ENCODE results near the gene RNASE11. TPM values are rescaled to one million over a fixed set of nuclear protein-coding genes. Genes with fewer than 3 reads are reported as not detected.

The RNASE11 gene
- total and polyA plus RNA-seq, 2 donors (not counting 3 experiments of a cell fraction or from before 2014, with no cell fraction given) = not detected

- DNase-seq (ENCODE audit: low read depth, low spot score) (peak; percentile 61), FAIRE-seq (peak; percentile 85)
- peaks cover 17 to 34% of the 10 kb centered on the region in 2 experiments for H3K27me3 ChIP-seq (ENCODE audit: control insufficient read depth in 2 of 2, insufficient read depth in 2 of 2, low read length in 2 of 2)
- H3K4me2 ChIP-seq (ENCODE audit: insufficient read depth, low read length) = peak overlapping the region; percentile 68
- no peaks in the 10 kb centered on the region for H3K79me2 ChIP-seq (ENCODE audit: control insufficient read depth, insufficient read depth, low read length)
- H2AFZ ChIP-seq (ENCODE audit: low read depth, low read length) = no peak overlapping the region
- TF ChIP-seq FOS (IDR thresholded peaks at IDR 0.05; ENCODE audit: borderline replicate concordance, insufficient read depth, low read length) (no peak), POLR2A (IDR thresholded peaks at IDR 0.05; ENCODE audit: low read depth, low read length) (no peak), EZH2 (IDR thresholded peaks at IDR 0.05; ENCODE audit: borderline replicate concordance, low read depth, low read length, severe bottlenecking) (peak; percentile 38), POLR2AphosphoS5 (IDR thresholded peaks at IDR 0.05; ENCODE audit: insufficient read depth, low read depth, low read length) (no peak), JUN (IDR thresholded peaks at IDR 0.05; ENCODE audit: borderline replicate concordance, insufficient read depth, insufficient read length, low read depth) (no peak), MAX (IDR thresholded peaks at IDR 0.05; ENCODE audit: insufficient read depth, insufficient read length) (no peak), GATA2 (IDR thresholded peaks at IDR 0.05; ENCODE audit: insufficient read depth, insufficient read length, low read depth, low read length) (peak; percentile 8), MYC (IDR thresholded peaks at IDR 0.05; ENCODE audit: low read depth, low read length) (no peak)
- TF ChIP-seq, protein P1, sequence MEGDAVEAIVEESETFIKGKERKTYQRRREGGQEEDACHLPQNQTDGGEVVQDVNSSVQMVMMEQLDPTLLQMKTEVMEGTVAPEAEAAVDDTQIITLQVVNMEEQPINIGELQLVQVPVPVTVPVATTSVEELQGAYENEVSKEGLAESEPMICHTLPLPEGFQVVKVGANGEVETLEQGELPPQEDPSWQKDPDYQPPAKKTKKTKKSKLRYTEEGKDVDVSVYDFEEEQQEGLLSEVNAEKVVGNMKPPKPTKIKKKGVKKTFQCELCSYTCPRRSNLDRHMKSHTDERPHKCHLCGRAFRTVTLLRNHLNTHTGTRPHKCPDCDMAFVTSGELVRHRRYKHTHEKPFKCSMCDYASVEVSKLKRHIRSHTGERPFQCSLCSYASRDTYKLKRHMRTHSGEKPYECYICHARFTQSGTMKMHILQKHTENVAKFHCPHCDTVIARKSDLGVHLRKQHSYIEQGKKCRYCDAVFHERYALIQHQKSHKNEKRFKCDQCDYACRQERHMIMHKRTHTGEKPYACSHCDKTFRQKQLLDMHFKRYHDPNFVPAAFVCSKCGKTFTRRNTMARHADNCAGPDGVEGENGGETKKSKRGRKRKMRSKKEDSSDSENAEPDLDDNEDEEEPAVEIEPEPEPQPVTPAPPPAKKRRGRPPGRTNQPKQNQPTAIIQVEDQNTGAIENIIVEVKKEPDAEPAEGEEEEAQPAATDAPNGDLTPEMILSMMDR (IDR thresholded peaks at IDR 0.05; ENCODE audit: extremely low read depth in 1 of 2, insufficient read depth in 1 of 2, low read depth in 1 of 2, low read length in 2 of 2) = no peak
- H3K4me3 ChIP-seq (replicated peaks in 1 of 3; ENCODE audit: insufficient read depth in 1 of 3, low read depth in 1 of 3, low read length in 3 of 3) = peak overlapping the region in 2 of 3 experiments; percentile 17 to 49
- no peaks in the 10 kb centered on the region for H3K9me1 ChIP-seq (replicated peaks; ENCODE audit: control insufficient read depth, extremely low read depth, insufficient read depth, low read length)
- dilution Hi-C loops (cut with MboI; ENCODE audit: extremely low pct_ligation_motif_present, low sequenced_read_pairs) (no loop called here), intact Hi-C loops (cut with micrococcal nuclease) (loop anchor here (1.0 to 5.0 kb wide), 4 partner anchors 8 to 169 kb away; partner anchors contain the start of gene RNASE1)
- no peaks in the 10 kb centered on the region for H4K20me1 ChIP-seq (replicated peaks; ENCODE audit: control insufficient read depth, extremely low read depth, insufficient read depth, low read length)
- H3K9ac ChIP-seq (replicated peaks; ENCODE audit: extremely low read depth, insufficient read depth, low read length) = no peak overlapping the region
- no peaks in the 10 kb centered on the region for H3K36me3 ChIP-seq (ENCODE audit: control insufficient read depth in 2 of 2, extremely low read depth in 1 of 2, insufficient read depth in 2 of 2, low read length in 2 of 2)
- ChIA-PET POLR2A (no interaction called here), CTCF (interaction anchor here (3.0 kb wide), 2 partner anchors 19 to 49 kb away, joined by 17 to 20 read pairs; no protein-coding TSS in a partner anchor)
- peaks cover 24% of the 10 kb centered on the region for H3K4me1 ChIP-seq (ENCODE audit: control insufficient read depth, extremely low read depth, insufficient read depth, low read length)
- H3K27ac ChIP-seq (ENCODE audit: insufficient read depth, low read depth, low read length) = no peak overlapping the region
- no peaks in the 10 kb centered on the region for H3K9me3 ChIP-seq (replicated peaks; ENCODE audit: control insufficient read depth, insufficient read depth, low read length)
- no TSS peak for BruUV-seq (replicated peaks)
These were observed 45.3 kb upstream of the RNASE11 start for GRCh38 chr14:20632831-20633691.
